Progenitor cell of endocrine pancreas (in vitro differentiated cells): Measurements from ENCODE around the gene RNF13. TPM values are rescaled to one million over a fixed set of nuclear protein-coding genes. Genes with fewer than 3 reads are reported as not detected.
A peak's percentile ranks its signal among the peaks of the same experiment; 100 is the strongest.

Source experiments
- DNase-seq: peaks from one replicate; pipeline ENCODE4 v3.0.0; 2021; ENCODE audit warnings: low spot score; ENCODE audit not compliant: unreplicated experiment
- H3K27ac Mint-ChIP-seq: 2 replicates; pipeline ENCODE4 v1.8.0; 2021; ENCODE audit warnings: mild to moderate bottlenecking, moderate library complexity, mixed read lengths
- H3K27me3 Mint-ChIP-seq: 2 replicates; pipeline ENCODE4 v1.8.0; 2021; ENCODE audit warnings: mixed read lengths
- H3K36me3 Mint-ChIP-seq: 2 replicates; pipeline ENCODE4 v1.8.0; 2022; ENCODE audit warnings: mixed read lengths; ENCODE audit not compliant: insufficient read depth
- H3K4me1 Mint-ChIP-seq: 2 replicates; pipeline ENCODE4 v1.8.0; 2021; ENCODE audit warnings: low read depth, mixed read lengths
- H3K4me3 Mint-ChIP-seq: 2 replicates; pipeline ENCODE4 v1.8.0; 2021; ENCODE audit warnings: low read depth, mild to moderate bottlenecking, moderate library complexity, mixed read lengths
- H3K9me3 Mint-ChIP-seq: 2 replicates; pipeline ENCODE4 v1.8.0; 2021; ENCODE audit warnings: low read depth, mixed read lengths
- CTCF ChIP-seq: fragments of 200-600 bp; sonication (generic); IDR thresholded peaks from one replicate; pipeline ENCODE4 v1.5.0; 2021; ENCODE audit warnings: antibody characterized with exemption, mild to moderate bottlenecking; ENCODE audit not compliant: unreplicated experiment
- total RNA-seq: library from RNA; stranded (reverse); gene quantifications from 2 replicates; pipeline ENCODE4 v1.2.1, GENCODE V29; 2021

The RNF13 gene
- total RNA-seq, 1 donor from 2014 or later: 29.8 TPM

- Mint-ChIP-seq H3K4me1 (peaks cover 22% of the 10 kb centered on the region), H3K27me3 (no peaks in the 10 kb centered on the region), H3K36me3 (peaks cover 13% of the 10 kb centered on the region), H3K4me3 (no peak overlapping the region), H3K27ac (peak overlapping the region; percentile 45), H3K9me3 (no peaks in the 10 kb centered on the region)
- no peak for DNase-seq
- no peak for TF ChIP-seq CTCF
These were observed 152.3 kb downstream of the RNF13 start for GRCh38 chr3:149965278-149965677.

DNA sequence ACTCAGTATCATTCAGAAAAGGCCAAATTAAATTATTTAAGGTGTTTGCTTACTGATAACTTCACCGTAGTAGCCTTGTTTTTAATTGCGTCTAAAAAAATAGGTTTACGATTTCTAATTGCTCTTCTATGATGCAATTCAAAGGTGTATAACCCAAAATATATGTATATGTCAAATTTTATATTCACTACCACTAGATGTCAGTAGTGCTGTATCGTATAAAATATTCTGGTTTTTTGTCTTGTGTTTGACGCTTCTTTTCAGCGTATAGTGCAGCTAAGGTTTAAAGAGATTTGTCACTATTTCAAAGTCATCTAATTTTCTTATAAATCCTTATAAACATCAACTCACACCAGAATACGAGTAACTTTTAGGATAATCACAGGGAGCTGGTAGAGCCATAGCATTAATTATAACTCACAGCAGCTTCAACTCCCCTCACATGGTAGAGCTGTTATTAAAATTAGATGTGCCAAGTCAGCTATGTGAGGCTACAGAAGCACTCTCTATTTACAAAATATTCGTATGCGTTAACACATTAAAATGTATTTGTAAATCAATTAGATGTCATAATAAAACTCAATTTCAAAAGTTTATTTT is 154.2 kb downstream of the RNF13 start:
- Mint-ChIP-seq H3K27me3 (no peaks in the 10 kb centered on the region), H3K36me3 (peaks cover 9% of the 10 kb centered on the region), H3K27ac (peak overlapping the region; percentile 60), H3K9me3 (no peaks in the 10 kb centered on the region), H3K4me3 (peak overlapping the region; percentile 93), H3K4me1 (peaks cover 28% of the 10 kb centered on the region)
- DNase-seq: no peak
- TF ChIP-seq CTCF: peak; percentile 69

DNA sequence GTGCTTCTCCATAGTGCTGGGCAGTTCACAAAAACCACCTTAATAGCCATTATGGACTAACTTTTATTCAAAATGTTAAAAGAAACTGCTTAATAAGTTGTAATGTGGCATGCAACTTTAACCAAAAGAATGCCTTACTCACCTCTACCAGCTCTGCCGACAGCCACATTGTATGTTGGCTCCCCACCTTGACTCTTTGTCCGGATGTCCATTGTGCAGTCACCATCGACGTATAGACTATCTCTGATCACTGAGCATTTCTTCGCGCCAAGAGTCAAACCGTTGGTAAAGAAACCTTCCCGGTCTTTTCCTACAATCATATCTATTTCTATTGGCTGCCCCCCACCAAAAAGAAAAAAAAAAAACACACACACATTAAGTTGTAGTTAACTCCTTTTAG is 155.2 kb downstream of the RNF13 start:
- Mint-ChIP-seq H3K36me3 (peaks cover 9% of the 10 kb centered on the region), H3K27ac (peak overlapping the region; percentile 99)

DNA sequence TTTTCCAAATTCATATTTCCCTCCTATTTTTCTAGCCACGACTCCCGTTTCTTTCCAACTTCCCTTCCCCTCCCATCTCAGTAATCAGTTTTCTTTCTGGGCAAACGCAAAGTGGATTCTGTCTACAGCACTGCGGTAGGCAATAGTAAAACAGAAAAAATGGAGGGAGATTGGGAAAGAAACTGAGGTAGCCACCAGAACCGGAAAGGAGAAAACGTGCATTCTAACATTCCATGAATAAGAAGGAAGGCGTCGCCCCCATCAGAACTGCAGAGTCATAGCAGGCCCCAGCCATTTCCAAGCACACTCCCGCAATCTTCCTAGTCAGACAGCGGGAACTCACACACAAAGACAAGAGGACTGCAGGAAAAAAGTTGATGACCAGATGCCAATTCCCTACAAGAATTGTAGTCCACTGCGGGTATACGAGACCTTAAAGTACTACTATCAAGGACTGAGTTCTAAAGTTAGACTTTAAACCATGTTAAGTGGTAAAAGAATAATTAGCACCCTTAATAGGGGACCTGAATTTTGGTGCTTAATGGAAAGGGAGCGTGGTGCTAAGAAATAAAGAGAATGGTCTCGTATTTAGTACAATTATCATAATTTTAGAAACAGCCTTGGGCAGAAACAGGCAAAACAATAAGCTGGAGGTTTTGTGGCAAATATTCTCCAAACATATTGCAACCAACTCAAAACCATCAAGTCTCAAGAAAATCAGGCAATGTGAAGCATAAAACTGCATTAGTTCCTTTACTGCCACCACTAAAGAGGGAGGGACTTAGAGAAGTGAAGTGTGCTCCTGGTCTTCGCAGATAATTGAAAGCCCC is 156.3 kb downstream of the RNF13 start:
- Mint-ChIP-seq H3K27me3 (no peaks in the 10 kb centered on the region), H3K27ac (peak overlapping the region; percentile 99), H3K4me1 (peaks cover 34% of the 10 kb centered on the region), H3K9me3 (no peaks in the 10 kb centered on the region), H3K4me3 (peak overlapping the region; percentile 93), H3K36me3 (peaks cover 8% of the 10 kb centered on the region)
- TF ChIP-seq CTCF: peak; percentile 28
- peak; percentile 19 for DNase-seq

More for the DNA sequence above, 155.2 kb downstream of the RNF13 start:
- H3K27me3 Mint-ChIP-seq: no peaks in the 10 kb centered on the region
- peaks cover 33% of the 10 kb centered on the region for H3K4me1 Mint-ChIP-seq
- H3K4me3 Mint-ChIP-seq: peak overlapping the region; percentile 93
- no peak for DNase-seq
- H3K9me3 Mint-ChIP-seq: no peaks in the 10 kb centered on the region
- no peak for TF ChIP-seq CTCF

DNA sequence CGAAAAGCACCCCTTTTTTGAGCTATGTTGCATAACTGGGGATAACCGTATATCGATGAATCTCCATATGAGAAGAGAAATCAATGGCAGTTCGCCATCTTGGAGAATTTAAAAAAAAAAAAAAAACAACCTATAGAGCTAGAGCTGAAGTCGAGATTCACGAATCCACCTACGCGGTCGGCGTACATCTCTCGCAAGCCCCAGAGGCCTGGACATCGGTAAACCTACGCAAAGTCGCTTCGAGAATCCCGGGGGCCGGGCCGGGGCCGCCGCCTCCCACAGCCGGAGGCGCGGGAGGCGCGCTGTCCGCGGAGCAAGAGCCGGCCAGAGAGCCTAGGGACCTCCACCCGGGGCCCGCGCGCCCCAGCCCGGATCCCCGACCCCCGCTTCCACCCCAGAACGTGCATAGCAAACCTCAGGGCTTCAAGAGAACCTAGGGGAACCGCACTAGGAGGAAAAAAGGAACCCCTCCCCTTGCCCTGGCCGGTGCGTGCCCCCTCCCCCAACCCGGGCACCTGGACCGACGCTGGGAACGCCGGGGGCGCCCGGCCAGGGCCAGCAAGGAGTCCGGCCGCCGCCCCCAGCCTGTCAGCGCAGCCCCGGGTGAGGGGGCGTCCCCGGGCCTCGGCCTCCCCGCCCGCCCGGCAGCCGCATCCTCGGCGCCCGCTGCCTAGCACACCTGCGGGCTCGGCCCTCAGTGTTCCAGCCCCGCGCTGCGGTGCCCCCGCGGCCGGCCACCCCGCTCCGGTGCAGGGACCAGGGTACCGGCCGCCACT is 157.1 kb downstream of the RNF13 start:
- peak; percentile 80 for DNase-seq
- peak overlapping the region; percentile 99 for H3K27ac Mint-ChIP-seq
- H3K36me3 Mint-ChIP-seq: peaks cover 7% of the 10 kb centered on the region
- no peaks in the 10 kb centered on the region for H3K27me3 Mint-ChIP-seq
- peak overlapping the region; percentile 98 for H3K4me3 Mint-ChIP-seq
- no peak for TF ChIP-seq CTCF
- peaks cover 33% of the 10 kb centered on the region for H3K4me1 Mint-ChIP-seq
- H3K9me3 Mint-ChIP-seq: no peaks in the 10 kb centered on the region
